Thoracic aorta (tissue), 2 donors: Measurements from ENCODE around the gene PSMA5. TPM values are rescaled to one million over a fixed set of nuclear protein-coding genes. Genes with fewer than 3 reads are reported as not detected.

Source experiments
- ATAC-seq: fragments of 150-250 bp; one replicate; pipeline ENCODE4 v1.8.0; 2017; ENCODE audit warnings: low read depth; ENCODE audit not compliant: insufficient number of reproducible peaks, low FRiP score
- DNase-seq: peaks from one replicate; pipeline ENCODE4 v3.0.0-alpha.2; 2020; ENCODE audit warnings: low spot score
- H3K27ac ChIP-seq, 2 donors: fragments of 200-600 bp; sonication (generic); 1 replicate in 1 of 2; 2 replicates in 1 of 2; pipeline ENCODE4 v1.5.1; 2016; ENCODE audit warnings: mild to moderate bottlenecking in 2 of 2, moderate library complexity in 2 of 2
- H3K27me3 ChIP-seq: fragments of 200-600 bp; sonication (generic); replicated peaks from 2 replicates; pipeline ENCODE4 v1.6.0; 2016; ENCODE audit warnings: mild to moderate bottlenecking; ENCODE audit not compliant: insufficient read depth
- H3K36me3 ChIP-seq: fragments of 200-600 bp; sonication (generic); one replicate; pipeline ENCODE4 v1.5.1; 2016
- H3K4me1 ChIP-seq, 2 donors: fragments of 200-600 bp; sonication (generic); 1 replicate in 1 of 2; 2 replicates in 1 of 2; pipeline versions ENCODE4 v1.5.1 to v1.6.0; 2016; ENCODE audit warnings: low read depth in 2 of 2, mild to moderate bottlenecking in 1 of 2; ENCODE audit not compliant: control insufficient read depth in 1 of 2
- H3K4me3 ChIP-seq: fragments of 200-600 bp; sonication (generic); 2 replicates; pipeline ENCODE4 v1.5.1; 2016; ENCODE audit warnings: mild to moderate bottlenecking
- H3K9me3 ChIP-seq: fragments of 200-600 bp; sonication (generic); 2 replicates; pipeline ENCODE4 v1.5.1; 2016
- CTCF ChIP-seq: fragments of 200-600 bp; sonication (generic); IDR thresholded peaks from one replicate; pipeline ENCODE4 v1.5.1; 2019; ENCODE audit warnings: antibody characterized with exemption
- total RNA-seq, 2 donors: library from RNA; depleted of rRNA; stranded (reverse); fragments of >200 nt; gene quantifications; one replicate each; pipeline versions ENCODE4 v1.1.0 to v1.2.3, GENCODE V29; 2016

The PSMA5 gene
- total RNA-seq, 2 donors from 2014 or later, result 17.3 to 20.1 TPM

GRCh38 chr1:109433322-109433721 lies 7.1 kb upstream of the PSMA5 start:
- no peaks in the 10 kb centered on the region for H3K27me3 ChIP-seq
- no peak for TF ChIP-seq CTCF
- H3K36me3 ChIP-seq, result no peaks in the 10 kb centered on the region
- H3K9me3 ChIP-seq, result no peaks in the 10 kb centered on the region
- H3K27ac ChIP-seq, result no peak overlapping the region
- H3K4me1 ChIP-seq, result no peaks in the 10 kb centered on the region
- DNase-seq, result no peak
- no peak overlapping the region for H3K4me3 ChIP-seq
- no peak for ATAC-seq

- no peak overlapping the region for H3K27ac ChIP-seq
- no peaks in the 10 kb centered on the region for H3K9me3 ChIP-seq
- H3K4me1 ChIP-seq, result peaks cover 5 to 6% of the 10 kb centered on the region in 2 donors
- no peak overlapping the region for H3K4me3 ChIP-seq
- H3K36me3 ChIP-seq, result no peaks in the 10 kb centered on the region
- TF ChIP-seq CTCF, result no peak
- no peaks in the 10 kb centered on the region for H3K27me3 ChIP-seq
- ATAC-seq, result no peak
- no peak for DNase-seq
These were observed 6.1 kb upstream of the PSMA5 start for GRCh38 chr1:109432336-109432735.

- peak overlapping the region; percentile 81 to 90 for H3K27ac ChIP-seq
- no peaks in the 10 kb centered on the region for H3K9me3 ChIP-seq
- peak overlapping the region; percentile 93 for H3K4me3 ChIP-seq
- no peaks in the 10 kb centered on the region for H3K36me3 ChIP-seq
- TF ChIP-seq CTCF, result no peak
- ATAC-seq, result no peak
- no peak for DNase-seq
- peaks cover 18 to 28% of the 10 kb centered on the region in 2 donors for H3K4me1 ChIP-seq
- H3K27me3 ChIP-seq, result no peaks in the 10 kb centered on the region
These were observed 871 bp upstream of the PSMA5 start for GRCh38 chr1:109427171-109427467.

- H3K4me3 ChIP-seq, result peak overlapping the region; percentile 93
- H3K27ac ChIP-seq, result peak overlapping the region; percentile 72 to 90
- no peaks in the 10 kb centered on the region for H3K9me3 ChIP-seq
- H3K4me1 ChIP-seq, result peaks cover 18 to 28% of the 10 kb centered on the region in 2 donors
- DNase-seq, result peak; percentile 15
- peaks cover 6% of the 10 kb centered on the region for H3K36me3 ChIP-seq
- no peaks in the 10 kb centered on the region for H3K27me3 ChIP-seq
- no peak for TF ChIP-seq CTCF
- ATAC-seq, result peak; percentile 8
These were observed 612 bp downstream of the PSMA5 start for GRCh38 chr1:109425391-109426280.

- DNase-seq (no peak), ATAC-seq (no peak)
- H3K27me3 ChIP-seq, result no peaks in the 10 kb centered on the region
- H3K36me3 ChIP-seq, result peaks cover 23% of the 10 kb centered on the region
- H3K27ac ChIP-seq, result no peak overlapping the region
- H3K4me1 ChIP-seq, result peaks cover 18 to 28% of the 10 kb centered on the region in 2 donors
- H3K9me3 ChIP-seq, result no peaks in the 10 kb centered on the region
- no peak for TF ChIP-seq CTCF
- H3K4me3 ChIP-seq, result no peak overlapping the region
These were observed 2.8 kb downstream of the PSMA5 start for GRCh38 chr1:109423498-109423897.
